ENCODE results near the gene LGR4. TPM values are rescaled to one million over a fixed set of nuclear protein-coding genes. Genes with fewer than 3 reads are reported as not detected.

Gene LGR4
- total and polyA plus RNA-seq, 2 of the 4 experiments (the other 2 are of a cell fraction): 2.9 to 6.8 TPM

GRCh38 chr11:27443746-27444507 lies 28.7 kb downstream of the LGR4 start:
- Histone ChIP-seq H3K9ac (ENCODE audit: low read depth, low read length) (no peak overlapping the region), H2BK20ac (ENCODE audit: low read depth, low read length) (no peak overlapping the region), H2AK5ac (ENCODE audit: low read depth, low read length) (no peak overlapping the region), H3K27me3 (ENCODE audit: control insufficient read depth, insufficient read depth, low read length) (no peaks in the 10 kb centered on the region), H3K79me1 (ENCODE audit: low read depth in 1 of 2, low read length in 2 of 2) (peaks cover 0 to 3% of the 10 kb centered on the region in 2 experiments; a peak in 2 of 4 replicates), H3K23ac (ENCODE audit: low read depth, low read length) (no peak overlapping the region), H4K20me1 (ENCODE audit: insufficient read depth, low read length) (no peaks in the 10 kb centered on the region), H3K4me3 (ENCODE audit: insufficient read depth, low read depth, low read length) (no peak overlapping the region), H3K4me1 (ENCODE audit: control insufficient read depth, insufficient read depth, low read length) (no peaks in the 10 kb centered on the region), H3K56ac (ENCODE audit: extremely low read depth, insufficient read depth, low read length) (no peak overlapping the region), H3K27ac (ENCODE audit: insufficient read depth, low read length) (no peak overlapping the region), H2AK9ac (replicated peaks; ENCODE audit: low read depth, low read length, poor library complexity) (no peak overlapping the region), H2BK15ac (ENCODE audit: low read depth, low read length) (no peak overlapping the region), H2AFZ (replicated peaks; ENCODE audit: low read length, poor library complexity) (no peak overlapping the region), H2BK120ac (ENCODE audit: low read depth, low read length) (no peak overlapping the region), H4K5ac (ENCODE audit: low read depth, low read length) (no peak overlapping the region), H3K14ac (replicated peaks; ENCODE audit: low read depth, low read length) (no peak overlapping the region), H3K9me1 (ENCODE audit: insufficient read depth, low read length) (no peaks in the 10 kb centered on the region), H2BK5ac (ENCODE audit: low read depth, low read length, poor library complexity, severe bottlenecking) (no peak overlapping the region), H3K4ac (ENCODE audit: low read depth, low read length) (no peak overlapping the region), H3K18ac (ENCODE audit: low read depth, low read length) (no peak overlapping the region), H3K4me2 (ENCODE audit: low read depth, low read length) (no peak overlapping the region), H3K9me3 (ENCODE audit: control insufficient read depth, insufficient read depth, low read length) (no peaks in the 10 kb centered on the region), H3K36me3 (ENCODE audit: control insufficient read depth, insufficient read depth, low read length) (no peaks in the 10 kb centered on the region), H4K8ac (ENCODE audit: low read depth in 2 of 2, low read length in 2 of 2) (no peak overlapping the region), H4K91ac (ENCODE audit: insufficient read depth, low read depth, low read length) (no peak overlapping the region)
- ChIA-PET CTCF (interaction anchor here (1.2 kb wide), 1 partner anchor 12 kb away, joined by 3 read pairs; no protein-coding TSS in a partner anchor), POLR2A (ENCODE audit: unreplicated experiment) (no interaction called here)
- in situ Hi-C loops (cut with MboI; ENCODE audit: low sequenced_read_pairs): no loop called here
- dilution Hi-C loops (cut with HindIII; ENCODE audit: low sequenced_read_pairs, unreplicated experiment): no loop called here
- DNase-seq (no peak), ATAC-seq (ENCODE audit: low read depth) (no peak)
- no CpG with 5 or more reads among the region's 5 CpGs for WGBS, 2 experiments (ENCODE audit: extremely low coverage in 2 of 2, insufficient read length in 1 of 2)
- TF ChIP-seq BHLHE40 (IDR thresholded peaks at IDR 0.05; ENCODE audit: low read depth, low read length): no peak
- TF ChIP-seq FOS (IDR thresholded peaks at IDR 0.05; ENCODE audit: low read depth, low read length): no peak
- TF ChIP-seq SMC3 (IDR thresholded peaks at IDR 0.05; ENCODE audit: low read depth, low read length): no peak
- BruUV-seq (replicated peaks): no TSS peak
- intact Hi-C loops (cut with micrococcal nuclease): no loop called here

All from IMR-90 (cell line).